Activated CD8-positive, alpha-beta T cell treated with anti-CD3 and anti-CD28 coated beads for 36 hours (primary cell): Measurements from ENCODE around the gene RNF213. TPM values are rescaled to one million over a fixed set of nuclear protein-coding genes. Genes with fewer than 3 reads are reported as not detected.

Experiments used
- ATAC-seq: fragments of 200-7000 bp; cut with Tn5 transposase; one replicate; pipeline ENCODE4 v1.10.0; 2021; ENCODE audit warnings: mild to moderate bottlenecking, moderate library complexity
- CTCF ChIA-PET: fragments of 350-600 bp; sonication (Branson Sonifier 250); formaldehyde crosslinking; loops from one replicate; lab custom pipeline; 2021; ENCODE audit warnings: antibody characterized with exemption; lab: Charles Lee
- POLR2A ChIA-PET: fragments of 350-600 bp; sonication (Branson Sonifier 250); formaldehyde crosslinking; loops from one replicate; lab custom pipeline; 2021; ENCODE audit warnings: antibody characterized with exemption; lab: Charles Lee
- DNase-seq: peaks from one replicate; pipeline ENCODE4 v3.0.0-alpha.2; 2020
- H3K27ac Mint-ChIP-seq: one replicate; pipeline ENCODE4 v1.8.0; 2021; ENCODE audit warnings: mild to moderate bottlenecking, mixed read lengths
- H3K27me3 Mint-ChIP-seq: one replicate; pipeline ENCODE4 v1.8.0; 2021; ENCODE audit warnings: mixed read lengths
- H3K36me3 Mint-ChIP-seq: one replicate; pipeline ENCODE4 v1.8.0; 2021; ENCODE audit warnings: low read depth, mixed read lengths
- H3K4me1 Mint-ChIP-seq: one replicate; pipeline ENCODE4 v1.8.0; 2021; ENCODE audit warnings: low read depth, mixed read lengths
- H3K4me3 Mint-ChIP-seq: one replicate; pipeline ENCODE4 v1.8.0; 2021; ENCODE audit warnings: mild to moderate bottlenecking, moderate library complexity, mixed read lengths
- H3K9me3 Mint-ChIP-seq: one replicate; pipeline ENCODE4 v1.8.0; 2021; ENCODE audit warnings: mixed read lengths
- CTCF ChIP-seq: fragments of 200-600 bp; IDR thresholded peaks from one replicate; pipeline ENCODE4 v1.8.0; 2022; ENCODE audit warnings: antibody characterized with exemption, mild to moderate bottlenecking
- intact Hi-C: fragments of 100-400 bp; cut with micrococcal nuclease; formaldehyde crosslinking; loops from one replicate; pipeline ENCODE4 v1.10.0; 2022
- total RNA-seq, 2 experiments: library from RNA; stranded (reverse); gene quantifications; one replicate each; pipeline ENCODE4 v1.2.3, GENCODE V29; 2021

The RNF213 gene
- total RNA-seq, 2 experiments from 2014 or later = 131 to 142 TPM

GRCh38 chr17:80291691-80292487 is 31.2 kb downstream of the RNF213 start:
- no peaks in the 10 kb centered on the region for H3K9me3 Mint-ChIP-seq
- intact Hi-C loops = no loop called here
- ChIA-PET POLR2A (interaction anchor here (1.0 kb wide), 1 partner anchor 59 kb away, joined by 3 read pairs; no protein-coding TSS in a partner anchor), CTCF (no interaction called here)
- no peak for TF ChIP-seq CTCF
- peaks cover 12% of the 10 kb centered on the region for H3K4me1 Mint-ChIP-seq
- H3K27me3 Mint-ChIP-seq = no peaks in the 10 kb centered on the region
- DNase-seq = no peak
- H3K27ac Mint-ChIP-seq = no peak overlapping the region
- H3K36me3 Mint-ChIP-seq = peaks cover 50% of the 10 kb centered on the region
- ATAC-seq = no peak
- no peak overlapping the region for H3K4me3 Mint-ChIP-seq

- no peak overlapping the region for H3K4me3 Mint-ChIP-seq
- intact Hi-C loops = no loop called here
- peaks cover 8% of the 10 kb centered on the region for H3K4me1 Mint-ChIP-seq
- peaks cover 50% of the 10 kb centered on the region for H3K36me3 Mint-ChIP-seq
- POLR2A ChIA-PET = interaction anchor here (1.0 kb wide), 1 partner anchor 59 kb away, joined by 3 read pairs; no protein-coding TSS in a partner anchor
- no peak for DNase-seq
- H3K27ac Mint-ChIP-seq = no peak overlapping the region
- TF ChIP-seq CTCF = no peak
- no peaks in the 10 kb centered on the region for H3K9me3 Mint-ChIP-seq
- no peaks in the 10 kb centered on the region for H3K27me3 Mint-ChIP-seq
- ATAC-seq = no peak
- CTCF ChIA-PET = no interaction called here
Measured at GRCh38 chr17:80292521-80292971, 31.9 kb downstream of the RNF213 start.

GRCh38 chr17:80294210-80294609 is 33.6 kb downstream of the RNF213 start:
- intact Hi-C loops = no loop called here
- POLR2A ChIA-PET = no interaction called here
- Mint-ChIP-seq H3K27ac (peak overlapping the region; percentile 2), H3K9me3 (no peaks in the 10 kb centered on the region), H3K4me1 (peaks cover 3% of the 10 kb centered on the region), H3K27me3 (no peaks in the 10 kb centered on the region), H3K4me3 (no peak overlapping the region), H3K36me3 (peaks cover 54% of the 10 kb centered on the region)
- no peak for TF ChIP-seq CTCF
- DNase-seq (no peak), ATAC-seq (no peak)
- CTCF ChIA-PET = no interaction called here

DNA sequence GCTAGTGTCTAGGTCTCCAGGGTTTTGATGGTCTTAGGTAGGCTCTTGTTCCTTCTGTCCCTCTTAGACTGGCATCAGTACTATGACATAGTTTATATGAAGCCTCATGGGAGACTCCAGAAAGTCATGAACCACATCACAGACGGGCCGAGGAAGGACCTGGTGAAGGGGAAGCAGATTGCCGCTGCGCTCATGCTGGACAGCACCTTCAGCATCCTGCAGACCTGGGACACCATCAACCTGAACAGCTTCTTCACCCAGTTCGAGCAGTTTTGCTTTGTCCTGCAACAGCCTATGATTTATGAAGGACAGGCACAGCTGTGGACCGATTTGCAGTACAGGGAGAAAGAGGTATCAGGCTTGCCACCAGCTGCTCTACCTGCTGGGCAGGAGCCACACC is 34.0 kb downstream of the RNF213 start:
- no peaks in the 10 kb centered on the region for H3K27me3 Mint-ChIP-seq
- POLR2A ChIA-PET = interaction anchor here (0.8 kb wide), 1 partner anchor 32 kb away, joined by 3 read pairs; no protein-coding TSS in a partner anchor
- intact Hi-C loops = no loop called here

More for the DNA sequence above, 34.0 kb downstream of the RNF213 start:
- Mint-ChIP-seq H3K27ac (peak overlapping the region; percentile 2), H3K36me3 (peaks cover 56% of the 10 kb centered on the region), H3K9me3 (peaks cover 2% of the 10 kb centered on the region), H3K4me1 (peaks cover 5% of the 10 kb centered on the region), H3K4me3 (no peak overlapping the region)
- ATAC-seq (no peak), DNase-seq (no peak)
- CTCF ChIA-PET = interaction anchor here (1.0 kb wide), 1 partner anchor 98 kb away, joined by 7 read pairs; no protein-coding TSS in a partner anchor
- TF ChIP-seq CTCF = no peak
